Heart left ventricle (tissue), 16 donors: ENCODE measurements around the gene TNFRSF8. TPM values are rescaled to one million over a fixed set of nuclear protein-coding genes. Genes with fewer than 3 reads are reported as not detected.
"Not testable (repeated sequence)": the region's sequence is repeated elsewhere in the genome, so short reads cannot be mapped to it uniquely, and the experiment has no call there.

ENCODE experiments used
- ATAC-seq, 4 donors: fragments of 200-7000 bp; cut with Tn5 transposase; one replicate each; pipeline ENCODE4 v1.9.1; 2020 to 2022; ENCODE audit warnings: moderate library complexity in 4 of 4, mild to moderate bottlenecking in 3 of 4, moderate number of reproducible peaks in 1 of 4
- DNase-seq, 5 donors: peaks; one replicate each; pipeline ENCODE4 v3.0.0-alpha.2; 2020
- H3K27ac ChIP-seq, 12 donors: fragments of 200-600 bp; sonication (generic) in 4 of 12; one replicate each; pipeline versions ENCODE4 v1.5.0 to v1.8.0; 2016 to 2022; ENCODE audit warnings: mild to moderate bottlenecking in 2 of 12
- H3K27me3 ChIP-seq, 9 donors: fragments of 200-600 bp; sonication (generic) in 2 of 9; one replicate each; pipeline versions ENCODE4 v1.5.1 to v1.8.0; 2016 to 2022; ENCODE audit warnings: mild to moderate bottlenecking in 3 of 9
- H3K36me3 ChIP-seq, 9 donors: fragments of 200-600 bp; sonication (generic) in 2 of 9; one replicate each; pipeline versions ENCODE4 v1.5.0 to v1.8.0; 2018 to 2022; ENCODE audit warnings: mild to moderate bottlenecking in 2 of 9
- H3K4me1 ChIP-seq, 12 donors: fragments of 200-600 bp; sonication (generic) in 4 of 12; one replicate each; pipeline versions ENCODE4 v1.5.0 to v1.8.0; 2016 to 2022; ENCODE audit warnings: mild to moderate bottlenecking in 3 of 12
- H3K4me3 ChIP-seq, 12 donors: fragments of 200-600 bp; sonication (generic) in 4 of 12; one replicate each; pipeline versions ENCODE4 v1.5.0 to v1.8.0; 2017 to 2022; ENCODE audit warnings: mild to moderate bottlenecking in 9 of 12, moderate library complexity in 4 of 12
- H3K9me3 ChIP-seq, 12 donors: fragments of 200-600 bp; sonication (generic) in 4 of 12; one replicate each; pipeline versions ENCODE4 v1.5.0 to v1.8.0; 2016 to 2022; ENCODE audit warnings: mild to moderate bottlenecking in 1 of 12
- CTCF ChIP-seq, 12 donors: fragments of 200-600 bp; sonication (generic) in 4 of 12; IDR thresholded peaks; one replicate each; pipeline versions ENCODE4 v1.5.0 to v1.8.0; 2018 to 2022; ENCODE audit warnings: antibody characterized with exemption in 12 of 12, mild to moderate bottlenecking in 5 of 12
- POLR2A ChIP-seq, 2 donors: fragments of 450-650 bp; IDR thresholded peaks; one replicate each; pipeline ENCODE4 v1.6.1; 2017; ENCODE audit warnings: antibody characterized with exemption in 2 of 2, mild to moderate bottlenecking in 2 of 2, moderate library complexity in 2 of 2
- WGBS, 4 donors: extraction: QIAGEN DNeasy Blood & Tissue Kit in 2 of 4; methylation state at CpG; one replicate each; pipeline versions ENCODE4 v1.1.5 to v1.1.7; 2013 to 2018; 5-methylcytosine and 5-hydroxymethylcytosine counted together
- intact Hi-C, 10 donors: fragments of 100-400 bp; cut with DNase I; formaldehyde crosslinking; loops; one replicate each; pipeline versions ENCODE4 v1.11.1 to v1.14.2; 2022
- polyA plus RNA-seq, 2 donors: library from polyadenylated mRNA; stranded (reverse); fragments of 200-250 nt; gene quantifications; one replicate each; pipeline ENCODE4 v1.2.3, GENCODE V29; 2013
- total RNA-seq, 9 donors: library from RNA; depleted of rRNA in 2 of 9; stranded (reverse); fragments of >200 nt in 2 of 9; fragmentation: NEBNext Ultra II Directional in 3 of 9; extraction: Animal tissue kit (Norgen Biotek cat#: 25700) in 3 of 9; gene quantifications; one replicate each; pipeline versions ENCODE4 v1.1.0 to v1.2.4, GENCODE V29; 2016 to 2023
- donor health status: ischemic (EF 13 %, LVEDD 7.1; RV severe dilation, severe dysfunction).
- donor health status: healthy with polysubstance abuse.
- donor health status: DM: no; HTN: yes; CAD: no.
- donor health status: DM: no; HTN: no; CAD: no.
- donor health status: ischemic (EF 25% LVEDD 6.9; RV normal size, moderate dysfunction).
- donor health status: ischemic (EF 25% LVEDD 5.7; RV mildly dilated, moderate dysfunction).
- donor health status: healthy.
- donor health status: DM: yes; HTN: yes; CAD: no.
- donor health status: ischemic (EF 35%, LVEDD 5.7; RV mildly dilated, moderate dysfunction).
- donor health status: nonischemic (EF 11% LVEDD 7.7; RV severe dilation, severe dysfunction).
- donor health status: DM: yes; HTN: yes; CAD: no.
- donor health status: PGD.
- donor health status: ischemic (EF 29% LVEDD 5.4; RV normal size, mild dysfunction).
- donor health status: nonischemic (EF 23%, LVEDD 6.1; RV moderate dilation, normal function).

The TNFRSF8 gene
- total and polyA plus RNA-seq, 11 donors: 0.51 to 4.5 (median 0.76) TPM

DNA sequence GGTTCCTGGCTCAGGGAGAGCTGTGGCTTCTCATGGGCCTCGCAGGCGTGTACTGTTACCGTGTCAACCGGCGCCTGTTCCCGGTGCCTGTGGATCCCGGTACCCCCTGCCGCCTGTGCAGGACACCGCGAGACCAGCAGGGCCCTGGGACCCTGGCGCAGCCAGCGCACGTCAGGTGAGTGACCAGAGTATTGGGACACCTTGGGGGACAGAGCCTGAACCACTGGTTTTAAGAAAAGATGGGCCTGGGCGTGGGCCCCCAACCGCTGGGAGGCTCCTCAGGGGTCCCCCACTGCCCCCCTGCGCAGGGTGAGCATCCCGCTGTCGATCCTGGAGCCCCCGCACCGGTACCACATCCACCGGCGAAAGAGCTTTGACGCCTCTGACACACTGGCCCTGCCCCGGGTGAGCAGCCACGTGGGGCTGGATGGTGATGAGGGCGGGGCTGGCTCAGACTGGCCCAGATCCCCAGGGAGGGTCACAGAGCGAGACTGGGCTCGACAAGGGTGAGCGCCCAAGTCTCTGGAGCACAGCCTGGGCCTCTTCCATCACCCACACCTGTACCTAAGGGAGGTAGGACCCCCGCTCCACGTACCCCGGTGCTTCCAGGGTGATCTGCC is 33.3 kb upstream of the TNFRSF8 start:
- peak in 1 of 4 donors; percentile 14 for ATAC-seq
- DNase-seq: no peak

GRCh38 chr1:12031039-12031980 is 31.8 kb upstream of the TNFRSF8 start:
- DNase-seq (peak in 3 of 5 donors; percentile 37 to 68 (median 48)), ATAC-seq (peak; percentile 57 to 82 (median 72))
- H3K27ac ChIP-seq: no peak overlapping the region
- H3K4me1 ChIP-seq: peaks cover 0 to 6% (median 0%) of the 10 kb centered on the region in 12 donors
- H3K4me3 ChIP-seq: no peak overlapping the region
- intact Hi-C loops: loop anchor here in 4 of 10 donors (5.0 to 10.0 kb wide), 5 partner anchors 51 to 194 kb away; no protein-coding TSS in a partner anchor
- WGBS, 4 donors: 77 to 91% (median 79%) methylated on average over 12 to 20 of the region's 20 CpGs
- no peaks in the 10 kb centered on the region for H3K9me3 ChIP-seq
- no peaks in the 10 kb centered on the region for H3K27me3 ChIP-seq
- peaks cover 0 to 63% (median 31%) of the 10 kb centered on the region in 9 donors for H3K36me3 ChIP-seq
- TF ChIP-seq CTCF (IDR thresholded peaks at IDR 0.05) (peak; percentile 39 to 65 (median 55)), POLR2A (IDR thresholded peaks at IDR 0.05) (no peak)

More for the DNA sequence above, 33.3 kb upstream of the TNFRSF8 start:
- Histone ChIP-seq H3K27ac (no peak overlapping the region), H3K4me3 (no peak overlapping the region), H3K4me1 (peaks cover 0 to 6% (median 0%) of the 10 kb centered on the region in 12 donors), H3K27me3 (no peaks in the 10 kb centered on the region), H3K9me3 (no peaks in the 10 kb centered on the region), H3K36me3 (peaks cover 0 to 78% (median 42%) of the 10 kb centered on the region in 9 donors)
- intact Hi-C loops: loop anchor here in 4 of 10 donors (5.0 to 10.0 kb wide), 5 partner anchors 52 to 193 kb away; no protein-coding TSS in a partner anchor
- WGBS, 4 donors: 92 to 97% (median 94%) methylated on average over 21 to 32 of the region's 32 CpGs
- TF ChIP-seq CTCF (IDR thresholded peaks at IDR 0.05) (no peak), POLR2A (IDR thresholded peaks at IDR 0.05) (no peak)

DNA sequence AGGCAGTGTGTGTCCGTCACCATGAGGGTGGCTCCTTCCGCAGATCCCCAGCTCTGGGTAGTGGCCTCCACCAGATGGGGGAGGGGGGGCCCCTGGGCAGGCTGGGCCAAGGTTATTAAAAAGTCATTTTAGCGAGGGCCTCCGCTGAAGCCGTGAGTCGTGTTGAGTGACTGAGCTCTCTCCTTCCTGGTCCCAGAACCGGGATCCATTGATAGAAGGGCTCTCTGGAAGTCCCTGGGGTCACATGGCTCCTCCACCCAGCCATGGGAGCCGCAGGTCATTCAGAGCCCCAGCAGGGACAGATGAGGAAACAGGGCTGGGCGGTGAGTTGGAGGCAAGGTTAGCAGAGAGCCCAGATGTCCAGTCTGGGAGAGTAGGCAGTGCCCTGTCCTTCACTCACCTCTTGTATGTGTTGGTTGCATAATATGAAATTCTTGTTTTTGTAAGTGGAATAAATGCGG is 30.9 kb upstream of the TNFRSF8 start:
- DNase-seq (no peak), ATAC-seq (no peak)
- Histone ChIP-seq H3K27ac (no peak overlapping the region), H3K36me3 (peaks cover 0 to 54% (median 28%) of the 10 kb centered on the region in 9 donors), H3K4me3 (no peak overlapping the region), H3K27me3 (no peaks in the 10 kb centered on the region), H3K9me3 (no peaks in the 10 kb centered on the region), H3K4me1 (peaks cover 0 to 6% (median 0%) of the 10 kb centered on the region in 12 donors)
- intact Hi-C loops: loop anchor here in 4 of 10 donors (5.0 to 10.0 kb wide), 5 partner anchors 50 to 195 kb away; no protein-coding TSS in a partner anchor
- no peak for TF ChIP-seq CTCF (IDR thresholded peaks at IDR 0.05)
- no peak for TF ChIP-seq POLR2A (IDR thresholded peaks at IDR 0.05)
- 81 to 86% (median 85%) methylated on average over 8 to 10 of the region's 10 CpGs for WGBS, 4 donors

DNA sequence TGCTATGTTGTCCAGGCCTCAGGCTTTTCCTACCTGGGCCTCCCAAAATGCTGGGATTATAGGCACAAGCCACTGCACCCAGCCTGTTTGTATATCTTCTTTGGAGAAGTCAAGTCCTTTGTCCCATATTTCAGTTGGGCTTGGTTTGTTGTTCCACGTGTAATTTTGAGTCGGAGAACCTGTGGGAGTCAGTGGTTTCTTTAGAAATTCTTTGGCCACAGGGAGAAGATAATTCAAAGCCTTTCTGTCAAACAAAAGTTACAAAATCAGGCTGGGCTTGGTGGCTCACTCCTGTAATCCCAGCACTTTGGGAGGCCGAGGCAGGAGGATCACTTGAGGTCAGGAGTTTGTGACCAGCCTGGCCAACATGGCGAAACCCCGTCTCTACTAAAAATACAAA is 29.7 kb upstream of the TNFRSF8 start:
- Histone ChIP-seq H3K36me3 (peaks cover 0 to 42% (median 17%) of the 10 kb centered on the region in 9 donors), H3K27ac (peak overlapping the region in 2 of 12 donors; percentile 3 to 43)
- not testable (repeated sequence) for H3K4me3 ChIP-seq, H3K27me3 ChIP-seq, H3K9me3 ChIP-seq, DNase-seq, H3K4me1 ChIP-seq, ATAC-seq
- intact Hi-C loops: loop anchor here in 4 of 10 donors (5.0 to 10.0 kb wide), 5 partner anchors 49 to 196 kb away; no protein-coding TSS in a partner anchor
- WGBS, 4 donors: 85 to 94% (median 91%) methylated on average over 5 of the region's 5 CpGs
